ENCODE data around the gene INPP4B.
A peak's percentile ranks its signal among the peaks of the same experiment; 100 is the strongest.

Gene INPP4B

GRCh38 chr4:142567620-142568451, 278.3 kb downstream of the INPP4B start:
- peak in 1 of 2 donors; percentile 55 for DNase-seq

DNA sequence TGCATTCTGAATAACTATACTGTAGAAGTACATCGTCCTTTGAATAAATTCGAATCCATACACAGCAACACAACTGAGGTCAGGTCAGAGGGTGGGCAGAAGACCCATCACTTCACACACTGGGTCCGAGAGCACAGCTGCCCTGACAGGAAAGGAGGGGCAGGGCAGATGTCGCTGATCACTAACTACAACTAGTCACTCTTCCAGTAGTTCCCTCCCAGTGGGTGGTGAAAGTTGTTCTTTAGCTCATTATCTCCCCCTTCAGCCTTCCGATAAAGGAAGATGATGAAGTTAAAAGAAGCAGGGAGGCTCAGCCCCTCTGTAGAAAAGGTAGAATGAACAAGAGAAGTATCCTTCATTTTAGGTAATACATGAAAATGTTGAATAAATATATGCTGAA, 278.9 kb downstream of the INPP4B start:
- DNase-seq: peak; percentile 31 to 80

- DNase-seq: peak in 1 of 2 donors; percentile 59
Observed at GRCh38 chr4:142566777-142567176, 279.3 kb downstream of the INPP4B start.

DNA sequence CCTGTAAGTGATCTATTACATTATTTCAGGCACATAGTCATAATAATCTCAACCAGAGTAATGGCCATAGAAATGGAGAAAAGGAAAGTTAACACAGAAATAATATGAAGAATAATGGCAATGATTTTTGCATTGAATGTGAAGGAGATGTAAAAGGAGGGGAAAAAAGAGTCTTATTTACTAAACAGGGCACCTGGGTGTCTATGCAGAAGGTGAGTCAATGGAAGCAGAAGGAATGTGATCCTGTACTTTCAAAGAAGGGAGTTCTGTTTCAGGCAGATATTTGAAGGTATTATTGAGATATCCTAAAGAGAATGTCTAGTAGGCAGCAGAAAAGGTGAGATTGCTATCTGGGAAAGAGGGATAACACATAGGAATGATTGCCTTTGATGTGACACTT, 279.9 kb downstream of the INPP4B start:
- DNase-seq: no peak

GRCh38 chr4:142565771-142566170, 280.3 kb downstream of the INPP4B start:
- DNase-seq: peak in 1 of 2 donors; percentile 76

- no peak for DNase-seq
Observed at GRCh38 chr4:142563682-142564291, 282.3 kb downstream of the INPP4B start.

DNA sequence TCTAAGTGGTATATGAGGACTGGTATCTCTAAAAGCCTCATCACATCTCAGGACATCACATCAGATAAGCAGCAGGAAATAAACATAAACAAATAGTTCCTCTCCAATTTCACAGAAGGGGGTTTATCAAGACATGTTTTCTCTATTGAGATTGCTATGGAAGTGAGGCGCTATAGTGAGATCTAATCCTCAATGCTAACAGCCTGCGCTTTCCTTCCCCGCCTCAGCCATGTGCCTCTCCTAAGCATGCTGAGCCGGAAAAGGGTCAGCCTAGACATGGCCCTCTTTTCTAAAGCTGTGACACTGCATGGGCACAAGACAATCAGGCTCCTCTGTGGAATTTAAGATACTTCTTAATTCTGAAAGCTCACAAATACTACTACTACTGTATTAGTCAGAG, 286.1 kb downstream of the INPP4B start:
- DNase-seq: peak in 1 of 2 donors; percentile 26

GRCh38 chr4:142558851-142559250, 287.2 kb downstream of the INPP4B start:
- no peak for DNase-seq

GRCh38 chr4:142557239-142557801, 288.8 kb downstream of the INPP4B start:
- DNase-seq: no peak

GRCh38 chr4:142556570-142557238, 289.4 kb downstream of the INPP4B start:
- DNase-seq: no peak

GRCh38 chr4:142556048-142556447, 290.1 kb downstream of the INPP4B start:
- DNase-seq: no peak

GRCh38 chr4:142554412-142554811, 291.7 kb downstream of the INPP4B start:
- DNase-seq: no peak

- DNase-seq: no peak
Observed at GRCh38 chr4:142551517-142552305, 294.4 kb downstream of the INPP4B start.

GRCh38 chr4:142550965-142551364, 295.1 kb downstream of the INPP4B start:
- DNase-seq: no peak

- DNase-seq: peak in 1 of 2 donors; percentile 23
Observed at GRCh38 chr4:142549726-142550463, 296.2 kb downstream of the INPP4B start.

- DNase-seq: no peak
Observed at GRCh38 chr4:142549248-142549647, 296.9 kb downstream of the INPP4B start.

DNA sequence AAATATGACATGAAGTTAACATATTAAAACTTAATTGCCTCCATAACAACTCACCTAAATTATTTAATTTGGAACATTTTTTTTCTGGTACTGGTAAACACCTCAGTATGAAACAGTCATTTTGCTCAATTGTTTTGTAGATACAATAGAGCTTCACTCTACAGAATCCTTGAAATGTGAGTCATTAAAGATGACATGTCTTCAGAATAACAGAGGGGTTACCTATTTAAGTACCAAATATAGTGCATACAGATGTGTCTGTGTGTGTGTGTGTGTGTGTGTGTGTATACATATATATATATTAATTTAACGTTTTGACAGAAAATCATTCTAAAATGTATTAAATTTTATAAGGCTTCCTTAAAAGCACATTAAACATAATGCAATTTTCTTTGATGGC, 297.6 kb downstream of the INPP4B start:
- no peak for DNase-seq

DNA sequence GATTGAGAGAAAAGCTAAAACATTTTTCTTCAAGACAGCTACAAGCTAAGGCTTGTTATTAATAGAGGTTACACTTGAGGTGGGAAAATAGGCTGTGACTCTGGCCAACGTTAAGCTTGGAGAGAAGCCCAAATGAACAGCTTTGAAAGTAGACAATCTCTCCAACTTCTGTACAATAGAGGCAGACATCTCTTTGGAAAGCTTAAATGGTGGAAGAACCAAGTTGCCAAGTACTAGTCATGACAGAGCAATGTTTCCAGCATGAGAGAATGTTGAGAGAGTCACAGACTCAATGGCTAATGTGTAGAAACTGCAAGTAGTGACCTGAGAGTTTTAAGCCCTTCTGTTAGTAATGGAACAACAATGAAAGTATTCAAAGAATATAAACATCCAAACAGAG, 298.1 kb downstream of the INPP4B start:
- DNase-seq: no peak

DNA sequence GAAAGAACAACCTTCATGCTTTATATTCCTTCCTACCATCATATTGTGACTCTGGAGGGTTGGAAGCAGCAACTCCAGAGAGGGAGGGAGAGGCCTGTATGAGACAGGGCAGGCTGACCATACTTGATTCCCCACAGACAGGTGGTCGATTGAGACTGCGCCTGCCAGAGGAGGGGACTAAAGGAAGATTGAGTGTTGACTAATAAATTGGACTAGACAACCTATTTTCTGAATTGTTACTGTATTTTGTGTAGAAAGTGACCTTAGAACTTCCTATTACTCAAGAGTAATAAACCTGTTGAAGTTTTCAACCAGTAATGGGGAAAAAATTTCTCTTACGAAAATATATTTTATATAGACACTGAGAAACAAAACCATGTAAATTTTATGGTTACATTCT, 301.5 kb downstream of the INPP4B start:
- no peak for DNase-seq

GRCh38 chr4:142544039-142544438, 302.1 kb downstream of the INPP4B start:
- no peak for DNase-seq

DNA sequence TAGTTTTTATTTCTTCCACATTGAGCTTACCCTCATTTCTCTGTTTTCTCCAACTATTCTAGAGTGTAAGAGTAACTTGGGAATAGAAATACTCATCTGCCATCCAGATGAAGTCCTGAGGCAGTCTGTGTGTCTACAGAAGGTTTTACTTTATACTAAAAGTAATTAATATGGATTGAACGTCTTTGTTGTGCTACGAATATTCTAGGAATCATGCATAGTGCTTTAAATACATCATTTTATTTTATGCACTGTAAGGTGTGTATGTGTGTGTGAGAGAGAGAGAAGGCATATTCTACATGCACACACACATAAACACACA, 305.7 kb downstream of the INPP4B start:
- DNase-seq: no peak

Measured in CD4-positive, alpha-beta T cell treated with Interleukin-4 for 1 hour (primary cell).